Colonic mucosa (tissue), 4 donors: ENCODE data around the gene PLXDC2. TPM values are rescaled to one million over a fixed set of nuclear protein-coding genes. Genes with fewer than 3 reads are reported as not detected.

Source experiments
- DNase-seq: peaks from one replicate; pipeline ENCODE4 v3.0.0-alpha.2; 2020
- H3K27ac ChIP-seq: fragments of 200-600 bp; one replicate; pipeline ENCODE4 v1.8.0; 2021
- H3K27me3 ChIP-seq: fragments of 200-600 bp; one replicate; pipeline ENCODE4 v1.8.0; 2021
- H3K36me3 ChIP-seq: fragments of 200-600 bp; one replicate; pipeline ENCODE4 v1.8.0; 2021
- H3K4me1 ChIP-seq: fragments of 200-600 bp; one replicate; pipeline ENCODE4 v1.8.0; 2021; ENCODE audit warnings: mild to moderate bottlenecking
- H3K4me3 ChIP-seq: fragments of 200-600 bp; one replicate; pipeline ENCODE4 v1.8.0; 2021
- H3K9ac ChIP-seq, 2 donors: one replicate each; pipeline ENCODE4 v1.7.0; 2013; ENCODE audit warnings: control low read depth in 2 of 2, low read depth in 2 of 2, low read length in 2 of 2
- H3K9me3 ChIP-seq: fragments of 200-600 bp; one replicate; pipeline ENCODE4 v1.8.0; 2021
- CTCF ChIP-seq: fragments of 200-600 bp; IDR thresholded peaks from one replicate; pipeline ENCODE4 v1.8.0; 2022; ENCODE audit warnings: antibody characterized with exemption, mild to moderate bottlenecking
- intact Hi-C: fragments of 100-400 bp; cut with DNase I; formaldehyde crosslinking; loops from one replicate; pipeline ENCODE4 v1.14.1; 2022
- total RNA-seq, 2 donors: library from RNA; stranded (reverse); fragmentation: NEBNext Ultra II Directional in 1 of 2; extraction: Animal tissue kit (Norgen Biotek cat#: 25700) in 1 of 2; gene quantifications; one replicate each; pipeline ENCODE4 v1.2.1, GENCODE V29; 2021
- donor health status: healthy.
- donor health status: DM: no; HTN: no; CAD: no.
- donor health status: DM: no; HTN: no; CAD: no.

Gene PLXDC2
- total RNA-seq, 2 donors from 2014 or later: 12.5 to 22.4 TPM

- H3K27ac ChIP-seq: no peak overlapping the region
- intact Hi-C loops: no loop called here
Observed at GRCh38 chr10:20221356-20221755, 405.1 kb downstream of the PLXDC2 start.

GRCh38 chr10:20228729-20229128, 412.5 kb downstream of the PLXDC2 start:
- no peak overlapping the region for H3K27ac ChIP-seq
- no peaks in the 10 kb centered on the region for H3K4me1 ChIP-seq
- intact Hi-C loops: no loop called here
- no peaks in the 10 kb centered on the region for H3K36me3 ChIP-seq
- H3K9ac ChIP-seq: no peak overlapping the region
- H3K4me3 ChIP-seq: no peak overlapping the region
- TF ChIP-seq CTCF: no peak
- no peaks in the 10 kb centered on the region for H3K9me3 ChIP-seq
- no peak for DNase-seq
- no peaks in the 10 kb centered on the region for H3K27me3 ChIP-seq

More at GRCh38 chr10:20221356-20221755, 405.1 kb downstream of the PLXDC2 start:
- Histone ChIP-seq H3K9me3 (no peaks in the 10 kb centered on the region), H3K36me3 (no peaks in the 10 kb centered on the region), H3K4me3 (no peak overlapping the region), H3K27me3 (no peaks in the 10 kb centered on the region), H3K9ac (no peak overlapping the region), H3K4me1 (no peaks in the 10 kb centered on the region)
- no peak for TF ChIP-seq CTCF
- DNase-seq: no peak

DNA sequence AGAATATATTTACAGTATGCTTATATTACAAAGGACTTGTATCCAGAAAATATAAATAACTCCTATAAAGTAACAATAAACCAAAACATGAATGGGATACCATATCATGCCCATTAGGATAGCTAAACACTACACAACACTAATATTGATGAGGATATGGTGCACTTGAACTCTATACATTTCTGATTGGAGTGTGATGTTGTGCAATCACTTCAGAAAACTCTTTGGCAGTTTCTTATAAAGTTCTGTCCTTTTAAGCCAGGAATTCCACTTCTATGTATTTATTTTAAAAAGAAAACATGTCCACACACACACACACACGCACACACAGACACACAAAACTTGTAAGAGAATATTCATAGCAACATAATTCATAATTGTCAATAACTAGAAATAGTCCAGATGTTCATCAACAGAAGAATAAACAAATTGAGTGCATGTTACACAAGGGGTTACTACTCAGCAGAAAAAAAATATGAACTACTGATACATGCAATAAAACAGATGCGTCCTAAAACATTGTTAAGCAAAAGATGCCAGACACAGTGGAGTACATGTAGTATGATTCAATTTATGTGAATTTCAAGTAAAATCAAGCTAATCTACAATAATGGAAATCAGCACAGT, 416.0 kb downstream of the PLXDC2 start:
- Histone ChIP-seq H3K4me3 (no peak overlapping the region), H3K9me3 (no peaks in the 10 kb centered on the region), H3K9ac (no peak overlapping the region), H3K27me3 (no peaks in the 10 kb centered on the region), H3K4me1 (no peaks in the 10 kb centered on the region), H3K27ac (no peak overlapping the region), H3K36me3 (no peaks in the 10 kb centered on the region)
- intact Hi-C loops: no loop called here
- no peak for DNase-seq
- no peak for TF ChIP-seq CTCF

- intact Hi-C loops: no loop called here
- no peak for DNase-seq
Observed at GRCh38 chr10:20233423-20233822, 417.2 kb downstream of the PLXDC2 start.

GRCh38 chr10:20234579-20234978, 418.3 kb downstream of the PLXDC2 start:
- no peak for DNase-seq
- Histone ChIP-seq H3K4me3 (no peak overlapping the region), H3K9ac (no peak overlapping the region), H3K27me3 (no peaks in the 10 kb centered on the region), H3K9me3 (no peaks in the 10 kb centered on the region), H3K4me1 (no peaks in the 10 kb centered on the region), H3K27ac (no peak overlapping the region), H3K36me3 (no peaks in the 10 kb centered on the region)
- intact Hi-C loops: no loop called here
- no peak for TF ChIP-seq CTCF

More at GRCh38 chr10:20233423-20233822, 417.2 kb downstream of the PLXDC2 start:
- H3K27ac ChIP-seq: no peak overlapping the region
- H3K27me3 ChIP-seq: no peaks in the 10 kb centered on the region
- TF ChIP-seq CTCF: no peak
- H3K9me3 ChIP-seq: no peaks in the 10 kb centered on the region
- H3K36me3 ChIP-seq: no peaks in the 10 kb centered on the region
- no peak overlapping the region for H3K9ac ChIP-seq
- no peaks in the 10 kb centered on the region for H3K4me1 ChIP-seq
- no peak overlapping the region for H3K4me3 ChIP-seq
